Activated naive CD4-positive, alpha-beta T cell treated with anti-CD3 and anti-CD28 coated beads, Interleukin-2, amount 10 ng/mL, durations not matched to agents 7 days and 5 days (primary cell): Measurements from ENCODE around the gene PHACTR1.
"Not testable (repeated sequence)": the region's sequence is repeated elsewhere in the genome, so short reads cannot be mapped to it uniquely, and the experiment has no call there.

Experiments used
- CTCF ChIA-PET: fragments of 350-600 bp; sonication (Branson Sonifier 250); formaldehyde crosslinking; loops from one replicate; lab custom pipeline; 2021; ENCODE audit warnings: antibody characterized with exemption; lab: Charles Lee
- DNase-seq: peaks from one replicate; pipeline ENCODE4 v3.0.0-alpha.2; 2020
- H3K27ac Mint-ChIP-seq: one replicate; pipeline ENCODE4 v1.8.0; 2021; ENCODE audit warnings: mild to moderate bottlenecking, moderate library complexity, mixed read lengths
- H3K27me3 Mint-ChIP-seq: one replicate; pipeline ENCODE4 v1.8.0; 2021; ENCODE audit warnings: mild to moderate bottlenecking, mixed read lengths
- H3K36me3 Mint-ChIP-seq: one replicate; pipeline ENCODE4 v1.8.0; 2021; ENCODE audit warnings: mixed read lengths
- H3K4me1 Mint-ChIP-seq: one replicate; pipeline ENCODE4 v1.8.0; 2021; ENCODE audit warnings: mixed read lengths
- H3K4me3 Mint-ChIP-seq: one replicate; pipeline ENCODE4 v1.8.0; 2021; ENCODE audit warnings: mild to moderate bottlenecking, moderate library complexity, mixed read lengths
- H3K9me3 Mint-ChIP-seq: one replicate; pipeline ENCODE4 v1.8.0; 2021; ENCODE audit warnings: mixed read lengths

PHACTR1 gene

DNA sequence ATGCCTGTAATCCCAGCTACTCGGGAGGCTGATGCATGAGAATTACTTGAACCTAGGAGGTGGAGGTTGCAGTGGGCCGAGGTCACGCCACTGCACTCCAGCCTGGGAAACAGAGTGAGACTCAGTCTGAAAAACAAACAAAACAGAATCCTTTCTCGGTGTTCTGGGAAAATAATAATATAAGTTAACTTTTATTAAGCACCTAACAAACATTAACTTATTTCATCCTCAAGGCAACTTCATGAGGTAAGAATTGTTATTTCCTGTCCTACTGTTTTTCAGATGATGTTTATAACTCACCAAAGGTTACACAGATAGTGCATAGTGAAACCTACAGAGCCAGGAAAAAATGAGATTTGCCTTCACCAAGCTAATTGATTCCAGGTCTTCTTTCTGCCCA lies 221.4 kb downstream of the PHACTR1 start:
- no peak overlapping the region for H3K4me3 Mint-ChIP-seq
- no peaks in the 10 kb centered on the region for H3K9me3 Mint-ChIP-seq
- H3K27me3 Mint-ChIP-seq = peaks cover 5% of the 10 kb centered on the region
- H3K36me3 Mint-ChIP-seq = no peaks in the 10 kb centered on the region
- DNase-seq = no peak
- CTCF ChIA-PET = interaction anchor here (1.3 kb wide), 1 partner anchor 20 kb away, joined by 3 read pairs; no protein-coding TSS in a partner anchor
- peaks cover 13% of the 10 kb centered on the region for H3K4me1 Mint-ChIP-seq
- no peak overlapping the region for H3K27ac Mint-ChIP-seq

DNA sequence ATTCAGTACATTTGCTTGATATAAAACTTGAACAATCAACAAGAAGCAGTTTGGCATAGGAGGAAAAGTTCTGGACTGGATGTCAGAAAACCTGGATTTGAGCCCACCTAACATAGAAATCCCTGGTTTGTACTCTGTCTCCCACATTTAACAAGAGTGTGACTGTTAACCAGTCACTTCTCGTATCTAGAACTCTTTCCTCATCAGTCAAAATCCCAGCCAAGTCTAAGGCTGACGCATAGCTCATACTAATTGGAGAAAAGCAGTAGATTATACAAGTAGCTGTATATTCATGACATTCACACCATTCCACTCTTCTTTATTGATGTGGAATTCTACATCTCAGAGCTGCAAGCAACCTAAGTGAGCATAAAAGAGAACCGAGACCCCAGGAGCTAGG lies 222.7 kb downstream of the PHACTR1 start:
- no peak for DNase-seq
- peaks cover 13% of the 10 kb centered on the region for H3K4me1 Mint-ChIP-seq
- no peak overlapping the region for H3K4me3 Mint-ChIP-seq
- H3K27me3 Mint-ChIP-seq = peaks cover 5% of the 10 kb centered on the region
- CTCF ChIA-PET = interaction anchor here (0.9 to 1.6 kb wide), 3 partner anchors 11 to 28 kb away, joined by 3 to 7 read pairs (median 3); no protein-coding TSS in a partner anchor
- no peaks in the 10 kb centered on the region for H3K36me3 Mint-ChIP-seq
- no peak overlapping the region for H3K27ac Mint-ChIP-seq
- no peaks in the 10 kb centered on the region for H3K9me3 Mint-ChIP-seq

DNA sequence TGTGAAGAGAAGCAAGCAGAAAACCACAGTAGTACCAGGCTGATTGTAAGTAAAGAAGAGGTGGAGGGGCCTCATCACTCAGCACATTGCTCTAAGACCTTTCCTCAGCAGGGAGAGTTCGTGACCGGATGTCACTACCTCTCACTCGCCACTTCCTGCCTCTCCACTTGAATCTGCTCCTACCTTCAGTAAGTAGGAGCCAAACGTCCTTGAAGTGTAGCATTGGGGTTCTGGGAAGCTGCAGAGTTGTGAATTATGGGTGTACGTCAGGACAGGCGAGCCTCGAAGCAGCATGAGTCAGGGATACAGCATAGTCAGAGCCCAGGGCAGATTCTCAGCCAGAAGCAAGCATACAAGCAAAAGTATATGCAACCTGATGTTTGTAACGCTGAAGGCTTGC lies 224.9 kb downstream of the PHACTR1 start:
- no peak overlapping the region for H3K4me3 Mint-ChIP-seq
- CTCF ChIA-PET = no interaction called here
- no peak for DNase-seq
- H3K27ac Mint-ChIP-seq = no peak overlapping the region
- peaks cover 13% of the 10 kb centered on the region for H3K4me1 Mint-ChIP-seq
- peaks cover 5% of the 10 kb centered on the region for H3K27me3 Mint-ChIP-seq
- H3K36me3 Mint-ChIP-seq = no peaks in the 10 kb centered on the region
- H3K9me3 Mint-ChIP-seq = no peaks in the 10 kb centered on the region

DNA sequence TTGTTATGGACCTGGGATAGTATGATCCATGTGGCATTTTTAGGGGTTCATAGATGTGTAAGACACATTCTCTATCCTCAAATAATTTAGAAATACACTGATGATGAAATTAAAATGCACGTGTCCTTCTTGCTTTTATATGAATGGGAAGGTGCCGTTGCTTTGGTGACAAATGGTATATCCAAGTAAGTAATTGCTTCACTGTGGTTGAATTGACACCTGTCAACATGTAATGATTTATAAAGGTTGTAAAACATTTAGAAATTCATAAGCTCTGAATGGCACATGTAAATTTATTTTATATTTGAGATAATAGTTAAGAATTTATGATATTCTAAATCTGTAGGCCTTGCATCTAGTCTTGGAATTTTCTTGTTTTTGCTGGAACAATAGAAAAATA lies 227.0 kb downstream of the PHACTR1 start:
- Mint-ChIP-seq H3K4me3 (no peak overlapping the region), H3K27me3 (peaks cover 5% of the 10 kb centered on the region), H3K36me3 (no peaks in the 10 kb centered on the region), H3K27ac (no peak overlapping the region), H3K4me1 (peaks cover 13% of the 10 kb centered on the region), H3K9me3 (no peaks in the 10 kb centered on the region)
- DNase-seq = no peak
- CTCF ChIA-PET = no interaction called here

DNA sequence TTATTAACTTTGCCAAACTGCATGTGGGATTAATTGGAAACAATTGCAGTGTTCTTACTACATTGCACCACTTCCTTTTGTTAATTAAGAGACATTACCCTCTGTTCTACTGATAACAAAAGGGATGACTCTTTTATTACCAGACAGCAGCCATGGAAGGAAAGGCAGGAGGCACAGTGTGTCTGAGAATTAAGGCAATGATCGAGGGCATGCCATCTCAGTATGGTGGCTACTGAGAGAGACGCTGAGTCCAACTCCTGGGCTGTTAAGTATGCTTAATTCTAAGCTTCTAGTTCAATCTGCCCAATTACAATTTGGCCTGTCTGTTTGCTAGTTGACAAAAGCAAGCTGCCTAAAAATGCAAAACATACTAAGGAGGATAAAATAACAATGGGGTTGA lies 227.4 kb downstream of the PHACTR1 start:
- no peak for DNase-seq
- Mint-ChIP-seq H3K36me3 (no peaks in the 10 kb centered on the region), H3K27ac (no peak overlapping the region), H3K9me3 (no peaks in the 10 kb centered on the region), H3K4me1 (peaks cover 13% of the 10 kb centered on the region), H3K27me3 (peaks cover 5% of the 10 kb centered on the region), H3K4me3 (no peak overlapping the region)
- CTCF ChIA-PET = no interaction called here

DNA sequence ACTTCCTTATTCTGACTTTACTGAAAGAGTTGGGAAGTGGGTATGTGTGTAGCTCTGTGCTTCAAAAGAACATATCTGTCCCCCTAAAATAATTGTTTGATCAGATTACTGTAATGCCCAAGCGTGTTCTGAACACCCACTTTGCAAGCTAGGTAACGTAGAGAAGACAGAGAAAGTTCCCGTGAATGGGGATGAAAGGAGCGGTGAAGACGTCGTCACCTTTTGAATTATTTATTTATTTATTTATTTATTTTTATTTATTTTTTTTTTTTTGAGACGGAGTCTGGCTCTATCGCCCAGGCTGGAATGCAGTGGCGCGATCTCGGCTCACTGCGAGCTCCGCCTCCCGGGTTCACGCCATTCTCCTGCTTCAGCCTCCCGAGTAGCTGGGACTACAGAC lies 228.0 kb downstream of the PHACTR1 start:
- H3K4me1 Mint-ChIP-seq = peaks cover 13% of the 10 kb centered on the region
- H3K27ac Mint-ChIP-seq, H3K36me3 Mint-ChIP-seq, H3K27me3 Mint-ChIP-seq, H3K4me3 Mint-ChIP-seq, DNase-seq, CTCF ChIA-PET, H3K9me3 Mint-ChIP-seq: not testable (repeated sequence)

DNA sequence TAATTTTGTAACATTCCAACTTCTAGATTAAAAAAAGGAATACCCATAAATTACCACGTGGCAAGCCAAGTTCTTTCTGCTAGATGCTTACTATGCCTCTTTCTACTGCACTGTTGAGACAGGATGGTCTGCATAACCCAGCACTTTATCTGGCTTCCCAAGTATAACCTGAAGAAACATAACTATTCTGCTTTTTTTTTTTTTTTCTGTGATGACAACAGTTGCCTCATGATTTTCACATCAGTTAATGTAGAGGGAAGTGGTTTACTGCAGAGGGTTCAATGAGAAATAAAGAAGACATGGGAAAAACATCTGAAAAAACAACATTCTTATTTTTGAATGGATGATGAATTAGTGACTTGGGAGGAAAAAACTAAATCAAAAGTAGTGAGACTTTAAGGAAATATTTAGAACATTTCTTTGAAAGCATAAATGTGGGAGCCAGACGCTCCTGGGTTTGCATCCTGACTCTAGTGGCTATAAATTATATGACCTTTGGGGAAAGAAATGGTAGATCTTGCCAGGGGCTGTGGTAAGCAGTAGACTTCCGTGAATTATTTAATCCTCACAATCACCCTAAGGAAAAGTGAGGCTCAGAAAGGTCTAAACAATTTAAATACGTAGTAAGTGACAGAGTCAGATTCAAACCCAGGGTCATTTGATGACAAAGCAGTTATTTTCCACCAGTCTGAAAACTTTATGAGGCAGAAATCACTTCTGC lies 230.7 kb downstream of the PHACTR1 start:
- CTCF ChIA-PET = interaction anchor here (0.6 kb wide), 1 partner anchor 485 kb away, joined by 3 read pairs; no protein-coding TSS in a partner anchor
- H3K36me3 Mint-ChIP-seq = no peaks in the 10 kb centered on the region
- H3K27ac Mint-ChIP-seq = no peak overlapping the region
- peaks cover 2% of the 10 kb centered on the region for H3K27me3 Mint-ChIP-seq
- DNase-seq = no peak
- no peaks in the 10 kb centered on the region for H3K9me3 Mint-ChIP-seq
- no peaks in the 10 kb centered on the region for H3K4me1 Mint-ChIP-seq
- no peak overlapping the region for H3K4me3 Mint-ChIP-seq

DNA sequence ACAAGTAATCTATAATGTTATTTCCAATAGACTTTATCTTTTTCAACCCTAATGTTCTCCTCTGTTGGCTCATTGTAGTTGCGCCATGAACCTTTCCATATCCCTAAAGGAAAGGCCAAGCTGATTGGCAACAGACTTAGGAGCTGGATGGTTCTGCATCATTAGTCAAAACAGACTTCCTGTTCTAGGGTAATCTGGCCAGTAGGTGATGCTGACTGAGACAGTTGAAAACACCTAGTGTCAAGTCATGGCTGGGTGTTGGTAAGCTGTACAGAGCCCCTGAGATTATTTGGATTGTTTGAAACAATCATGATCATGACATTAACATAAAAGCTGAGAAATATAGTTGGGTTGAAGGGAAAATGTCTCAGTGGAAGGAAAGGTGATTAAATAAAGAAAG lies 231.4 kb downstream of the PHACTR1 start:
- H3K36me3 Mint-ChIP-seq = no peaks in the 10 kb centered on the region
- H3K9me3 Mint-ChIP-seq = no peaks in the 10 kb centered on the region
- CTCF ChIA-PET = interaction anchor here (0.6 kb wide), 1 partner anchor 484 kb away, joined by 3 read pairs; no protein-coding TSS in a partner anchor
- H3K27ac Mint-ChIP-seq = no peak overlapping the region
- no peak for DNase-seq
- H3K27me3 Mint-ChIP-seq = peaks cover 3% of the 10 kb centered on the region
- H3K4me3 Mint-ChIP-seq = no peak overlapping the region
- H3K4me1 Mint-ChIP-seq = no peaks in the 10 kb centered on the region

DNA sequence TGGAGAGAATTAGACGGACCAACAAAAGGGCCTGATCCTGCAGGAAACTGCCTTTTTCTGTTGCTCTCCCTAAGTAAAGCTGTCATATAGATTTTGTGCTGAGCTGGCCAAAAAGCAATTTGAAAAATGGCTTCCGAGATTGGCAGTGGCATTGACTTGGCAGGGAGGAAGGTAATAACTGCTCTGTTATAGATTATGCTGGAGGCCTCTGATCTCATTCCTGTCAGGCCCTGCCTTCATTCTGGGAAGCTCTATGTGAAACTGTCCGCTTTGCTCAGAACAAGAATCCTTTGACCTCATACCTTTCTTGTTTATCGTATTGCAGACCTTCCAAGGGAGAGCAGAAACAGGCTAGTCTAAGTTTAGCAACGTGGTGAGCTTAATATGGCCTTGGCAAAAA lies 234.4 kb downstream of the PHACTR1 start:
- no peak for DNase-seq
- no peaks in the 10 kb centered on the region for H3K9me3 Mint-ChIP-seq
- H3K27ac Mint-ChIP-seq = no peak overlapping the region
- peaks cover 11% of the 10 kb centered on the region for H3K27me3 Mint-ChIP-seq
- CTCF ChIA-PET = no interaction called here
- H3K36me3 Mint-ChIP-seq = no peaks in the 10 kb centered on the region
- no peak overlapping the region for H3K4me3 Mint-ChIP-seq
- no peaks in the 10 kb centered on the region for H3K4me1 Mint-ChIP-seq

DNA sequence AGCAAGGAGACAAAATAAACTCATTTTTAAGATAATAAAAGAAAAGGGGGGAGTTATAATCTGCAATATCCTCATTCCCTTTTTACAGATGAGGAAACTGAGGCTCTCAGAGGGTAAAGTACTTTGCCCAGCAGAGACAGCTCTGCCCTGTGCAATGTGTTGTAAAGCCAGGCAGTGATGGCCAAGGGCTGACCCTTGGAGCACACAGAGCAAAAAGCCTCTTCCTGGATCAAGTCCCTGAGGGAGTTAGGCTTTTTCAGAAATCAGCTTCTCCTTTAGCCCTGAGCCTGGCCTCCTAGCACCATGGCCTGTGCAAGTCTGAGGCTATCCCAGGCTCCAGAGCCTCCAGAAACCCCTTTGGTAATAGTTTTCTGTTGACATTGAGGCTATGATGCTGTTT lies 234.8 kb downstream of the PHACTR1 start:
- Mint-ChIP-seq H3K27me3 (peaks cover 15% of the 10 kb centered on the region), H3K9me3 (no peaks in the 10 kb centered on the region), H3K4me3 (no peak overlapping the region), H3K27ac (no peak overlapping the region), H3K4me1 (peaks cover 3% of the 10 kb centered on the region), H3K36me3 (no peaks in the 10 kb centered on the region)
- CTCF ChIA-PET = no interaction called here
- DNase-seq = no peak

DNA sequence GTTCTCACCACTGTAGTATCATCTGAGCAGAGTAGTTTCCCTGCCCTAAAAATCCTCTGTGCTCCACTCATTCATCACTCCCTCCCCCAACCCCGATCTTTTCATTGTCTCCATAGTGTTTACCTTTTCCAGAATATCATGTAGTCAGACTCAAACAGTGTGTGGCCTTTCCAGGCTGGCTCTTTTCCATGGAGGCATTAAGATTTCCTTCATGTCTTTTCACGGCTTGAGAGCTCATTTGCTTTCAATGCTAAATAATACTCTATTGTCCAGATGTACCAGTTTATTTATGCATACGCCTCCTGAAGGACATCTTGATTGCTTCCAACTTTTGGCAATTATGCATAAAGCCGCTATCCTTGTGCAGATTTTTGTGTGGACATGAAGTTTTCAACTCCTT lies 235.8 kb downstream of the PHACTR1 start:
- no peak for DNase-seq

DNA sequence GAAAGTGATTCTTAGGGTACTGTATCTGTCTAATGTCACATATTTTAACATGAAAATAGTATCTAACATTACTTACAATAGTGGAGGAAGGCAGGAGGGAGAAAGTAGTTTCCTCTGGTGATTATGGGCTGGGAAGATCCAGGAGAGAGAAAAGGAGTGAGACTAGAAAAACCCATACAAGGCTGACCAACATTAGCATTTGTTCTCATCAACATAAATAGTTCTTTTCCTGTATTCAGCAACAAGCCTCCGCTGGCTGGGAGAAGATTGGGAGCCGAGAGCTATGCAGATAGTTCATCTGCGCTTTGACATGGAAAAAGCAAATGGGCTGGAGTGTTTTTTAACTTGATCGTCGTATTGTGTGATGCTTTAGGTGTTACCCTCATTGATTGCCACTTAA lies 239.4 kb downstream of the PHACTR1 start:
- DNase-seq = no peak
- H3K4me3 Mint-ChIP-seq = peak overlapping the region; percentile 76
- peaks cover 41% of the 10 kb centered on the region for H3K27me3 Mint-ChIP-seq
- H3K9me3 Mint-ChIP-seq = no peaks in the 10 kb centered on the region
- H3K27ac Mint-ChIP-seq = no peak overlapping the region
- CTCF ChIA-PET = no interaction called here
- no peaks in the 10 kb centered on the region for H3K36me3 Mint-ChIP-seq
- H3K4me1 Mint-ChIP-seq = peaks cover 19% of the 10 kb centered on the region

More for the DNA sequence above, 235.8 kb downstream of the PHACTR1 start:
- CTCF ChIA-PET = interaction anchor here (1.1 kb wide), 1 partner anchor 41 kb away, joined by 3 read pairs; no protein-coding TSS in a partner anchor
- H3K36me3 Mint-ChIP-seq = no peaks in the 10 kb centered on the region
- H3K9me3 Mint-ChIP-seq = no peaks in the 10 kb centered on the region
- H3K27me3 Mint-ChIP-seq = peaks cover 24% of the 10 kb centered on the region
- H3K4me3 Mint-ChIP-seq = no peak overlapping the region
- peaks cover 8% of the 10 kb centered on the region for H3K4me1 Mint-ChIP-seq
- no peak overlapping the region for H3K27ac Mint-ChIP-seq

DNA sequence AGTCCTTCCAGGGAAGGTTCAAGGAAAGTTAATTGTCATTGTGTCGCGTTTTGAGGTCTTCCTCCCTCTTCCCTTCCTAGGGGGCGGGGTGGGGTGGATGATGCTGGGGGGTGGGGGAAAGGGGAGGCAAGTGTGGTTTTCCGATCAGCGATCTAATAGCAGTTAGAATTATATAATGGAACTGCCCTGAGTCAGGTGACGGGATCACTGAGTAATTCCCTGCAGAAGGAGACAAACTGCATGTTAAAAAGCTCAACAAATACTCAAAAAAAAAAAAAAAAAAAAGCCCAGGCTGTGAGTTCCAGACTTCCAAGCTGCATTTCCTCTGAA lies 240.4 kb downstream of the PHACTR1 start:
- DNase-seq = no peak
- Mint-ChIP-seq H3K27me3 (peaks cover 41% of the 10 kb centered on the region), H3K9me3 (no peaks in the 10 kb centered on the region), H3K36me3 (no peaks in the 10 kb centered on the region), H3K4me1 (peaks cover 19% of the 10 kb centered on the region), H3K4me3 (peak overlapping the region; percentile 76), H3K27ac (no peak overlapping the region)
- CTCF ChIA-PET = interaction anchor here (0.6 to 1.0 kb wide), 2 partner anchors 18 to 365 kb away, joined by 3 read pairs; no protein-coding TSS in a partner anchor

DNA sequence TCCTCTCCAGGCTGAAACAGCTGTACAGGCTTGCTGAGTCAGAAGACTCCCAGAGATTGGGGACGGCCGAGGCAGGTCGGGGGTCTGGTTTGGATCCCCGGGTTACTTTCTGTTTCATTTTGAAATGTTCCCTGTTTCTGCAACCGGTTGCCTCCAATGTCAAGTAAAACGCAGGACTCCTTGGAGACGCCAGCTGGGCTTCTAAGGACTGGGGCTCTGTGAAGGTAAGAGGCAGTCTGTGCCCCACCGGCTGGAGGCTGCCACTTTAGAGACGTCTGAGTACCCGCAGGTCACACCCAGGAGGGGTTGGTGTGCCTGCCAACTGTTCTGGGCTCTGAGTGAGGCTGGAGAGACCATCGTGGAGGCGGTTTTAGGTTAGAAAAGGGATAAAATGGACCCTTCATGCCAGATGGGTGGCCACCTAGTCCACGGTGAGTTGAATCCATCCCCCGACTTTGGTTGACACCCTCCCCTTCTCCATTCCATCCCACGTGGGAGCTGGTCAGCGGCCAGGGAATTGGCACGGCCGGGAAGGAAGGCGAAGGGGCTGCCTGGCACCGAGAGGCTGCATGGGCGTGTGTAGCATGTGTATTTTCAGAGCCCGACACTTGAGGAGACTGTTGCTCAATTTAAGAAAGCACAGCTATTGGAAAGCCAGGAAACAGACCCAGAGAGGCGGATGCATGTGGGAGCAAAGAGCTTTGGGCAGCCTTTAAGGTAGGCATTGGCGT lies 240.9 kb downstream of the PHACTR1 start:
- DNase-seq = peak; percentile 39
- Mint-ChIP-seq H3K9me3 (no peaks in the 10 kb centered on the region), H3K4me1 (peaks cover 19% of the 10 kb centered on the region), H3K27ac (no peak overlapping the region), H3K27me3 (peaks cover 39% of the 10 kb centered on the region), H3K36me3 (no peaks in the 10 kb centered on the region), H3K4me3 (peak overlapping the region; percentile 76)
- CTCF ChIA-PET = interaction anchor here (0.6 to 1.1 kb wide), 4 partner anchors 19 to 377 kb away, joined by 3 read pairs; no protein-coding TSS in a partner anchor
